ENCODE measurements around the gene NANOS2. TPM values are rescaled to one million over a fixed set of nuclear protein-coding genes. Genes with fewer than 3 reads are reported as not detected.

NANOS2 gene
- total and polyA plus RNA-seq, 9 of the 15 experiments (the other 6 are each of a cell fraction or from before 2014, with no cell fraction given): not detected

GRCh38 chr19:45885556-45886426, 28.8 kb downstream of the NANOS2 start, which contains the start of gene IRF2BP1 (continued):
- TF ChIP-seq IRF1 (CRISPR knock-in tag; IDR thresholded peaks at IDR 0.05; ENCODE audit: borderline replicate concordance) (no peak), XRCC4 (IDR thresholded peaks at IDR 0.05; ENCODE audit: extremely low read depth, insufficient read depth, insufficient read length) (no peak), LARP7 (IDR thresholded peaks at IDR 0.05) (no peak), POLR2A (conservative IDR thresholded peaks at IDR 0.05) (no peak), BCOR (IDR thresholded peaks at IDR 0.05) (no peak), NFE2L1 (tag; IDR thresholded peaks at IDR 0.05; ENCODE audit: borderline replicate concordance, low read depth) (no peak), NFIX (CRISPR knock-in tag; IDR thresholded peaks at IDR 0.05; ENCODE audit: low read depth) (no peak), NR2C1 (IDR thresholded peaks at IDR 0.05) (no peak), NR2C1 (tag; IDR thresholded peaks at IDR 0.05) (peak; percentile 48; the same call in 1 of the 2 replicates), FUS (optimal IDR thresholded peaks at IDR 0.05; ENCODE audit: low read depth, low read length) (peak; percentile 77), RAD21 (CRISPR knock-in tag; conservative IDR thresholded peaks at IDR 0.05 in 1 of 2, IDR thresholded peaks at IDR 0.05 in 1 of 2) (peak in 1 of 2 experiments; percentile 40; a peak in 2 of 4 replicates), ZBTB1 (CRISPR knock-in tag; IDR thresholded peaks at IDR 0.05; ENCODE audit: borderline replicate concordance, low read depth) (peak; percentile 64), EGR1 (conservative IDR thresholded peaks at IDR 0.05) (peak; percentile 46), MYC (IDR thresholded peaks at IDR 0.05; ENCODE audit: low read depth, low read length) (0 out of 2 replicates have a peak, but pooled peaks have one; percentile 23), MYC (CRISPR knock-in tag; IDR thresholded peaks at IDR 0.05; ENCODE audit: borderline replicate concordance, low read depth) (no peak), BHLHE40 (IDR thresholded peaks at IDR 0.05; ENCODE audit: low read length) (0 out of 2 replicates have a peak, but pooled peaks have one; percentile 6), ZBTB7A (IDR thresholded peaks at IDR 0.05; ENCODE audit: borderline replicate concordance, control insufficient read depth, low read depth, low read length) (peak; percentile 58; the same call in 1 of the 2 replicates), KLF10 (CRISPR knock-in tag; IDR thresholded peaks at IDR 0.05) (no peak), NCOA4 (IDR thresholded peaks at IDR 0.05; ENCODE audit: partially characterized antibody) (no peak), CAMTA2 (CRISPR knock-in tag; conservative IDR thresholded peaks at IDR 0.05) (0 out of 2 replicates have a peak, but pooled peaks have one; percentile 46), ETS1 (conservative IDR thresholded peaks at IDR 0.05; ENCODE audit: control insufficient read depth, low read depth, low read length) (peak; percentile 86), ZNF41 (CRISPR knock-in tag; conservative IDR thresholded peaks at IDR 0.05) (0 out of 2 replicates have a peak, but pooled peaks have one; percentile 20), NR2C2 (CRISPR knock-in tag; IDR thresholded peaks at IDR 0.05) (no peak), NR2C2 (tag; IDR thresholded peaks at IDR 0.05) (peak; percentile 74; the same call in 1 of the 2 replicates), CREM (IDR thresholded peaks at IDR 0.05; ENCODE audit: low read depth) (peak; percentile 85), ATF1 (CRISPR knock-in tag; IDR thresholded peaks at IDR 0.05) (peak; percentile 5; the same call in 1 of the 2 replicates), ATF1 (tag; IDR thresholded peaks at IDR 0.05) (no peak), E2F3 (CRISPR knock-in tag; IDR thresholded peaks at IDR 0.05) (0 out of 2 replicates have a peak, but pooled peaks have one; percentile 46), PPARD (CRISPR knock-in tag; IDR thresholded peaks at IDR 0.05) (no peak)

Data from K562 (cell line).